Measurements from ENCODE around the gene RAI1.

GRCh38 chr17:17761894-17762743 is 80.9 kb downstream of the RAI1 start:
- TF ChIP-seq EZH2 (IDR thresholded peaks at IDR 0.05) = no peak
- no peak for TF ChIP-seq POLR2AphosphoS5 (IDR thresholded peaks at IDR 0.05; ENCODE audit: borderline replicate concordance, low read depth, low read length)
- TF ChIP-seq FOXP2 (optimal IDR thresholded peaks at IDR 0.05; ENCODE audit: control extremely low read depth, extremely low read length, insufficient read depth) = no peak
